HG03280 (cell line): ENCODE results near the gene RANGAP1.

ENCODE experiments used
- ATAC-seq: cut with Tn5 transposase; IDR thresholded peaks from one replicate; pipeline ENCODE4 v1.9.1; 2021; ENCODE audit warnings: mild to moderate bottlenecking, moderate library complexity; ENCODE audit not compliant: unreplicated experiment

RANGAP1 gene

GRCh38 chr22:41238570-41239442 is 47.2 kb downstream of the RANGAP1 start:
- ATAC-seq: no peak

GRCh38 chr22:41237707-41238569 is 48.0 kb downstream of the RANGAP1 start:
- peak; percentile 72 for ATAC-seq

- no peak for ATAC-seq
Measured at GRCh38 chr22:41237036-41237706, 48.8 kb downstream of the RANGAP1 start.

- no peak for ATAC-seq
Measured at GRCh38 chr22:41234815-41235695, 50.9 kb downstream of the RANGAP1 start.

- no peak for ATAC-seq
Measured at GRCh38 chr22:41231369-41231768, 54.6 kb downstream of the RANGAP1 start.

GRCh38 chr22:41230401-41230785 is 55.6 kb downstream of the RANGAP1 start:
- no peak for ATAC-seq

- no peak for ATAC-seq
Measured at GRCh38 chr22:41229730-41230400, 56.1 kb downstream of the RANGAP1 start.

GRCh38 chr22:41229215-41229614 is 56.8 kb downstream of the RANGAP1 start:
- no peak for ATAC-seq

GRCh38 chr22:41226723-41227655 is 59.0 kb downstream of the RANGAP1 start:
- no peak for ATAC-seq

- no peak for ATAC-seq
Measured at GRCh38 chr22:41223535-41223934, 62.5 kb downstream of the RANGAP1 start.

- no peak for ATAC-seq
Measured at GRCh38 chr22:41222846-41223507, 63.0 kb downstream of the RANGAP1 start.

GRCh38 chr22:41217553-41218157 is 68.3 kb downstream of the RANGAP1 start:
- ATAC-seq: no peak

GRCh38 chr22:41216984-41217383 is 69.0 kb downstream of the RANGAP1 start:
- ATAC-seq: no peak

GRCh38 chr22:41215926-41216325 is 70.1 kb downstream of the RANGAP1 start:
- ATAC-seq: no peak

- no peak for ATAC-seq
Measured at GRCh38 chr22:41215409-41215808, 70.6 kb downstream of the RANGAP1 start.

GRCh38 chr22:41206719-41207118 is 79.3 kb downstream of the RANGAP1 start:
- no peak for ATAC-seq

GRCh38 chr22:41204992-41205900 is 80.7 kb downstream of the RANGAP1 start, which contains the start of gene L3MBTL2:
TSS of gene L3MBTL2 (plus strand) at chr22:41205312. CDS start at chr22:41205363, 51 bp downstream.
- ATAC-seq: peak; percentile 98
